IMR-90 (cell line): ENCODE results near the gene TMEM131. TPM values are rescaled to one million over a fixed set of nuclear protein-coding genes. Genes with fewer than 3 reads are reported as not detected.

Experiments
- ATAC-seq: fragments of 200-7000 bp; cut with Tn5 transposase; 2 replicates; pipeline ENCODE4 v1.9.1; 2020; ENCODE audit warnings: low read depth, mild to moderate bottlenecking, moderate library complexity
- BruUV-seq: library from RNA; stranded (reverse); fragments of 400-500 nt; replicated peaks from 2 replicates; lab custom pipeline; 2021; lab: Mats Ljungman, UMichigan
- CTCF ChIA-PET: fragments of 300-600 bp; formaldehyde crosslinking; extraction: SDS; loops from one replicate; lab custom pipeline; 2021; ENCODE audit warnings: antibody characterized with exemption; lab: Yijun Ruan, JAX
- POLR2A ChIA-PET: fragments of 300-600 bp; sonication (Branson Sonifier 250); formaldehyde crosslinking; loops from one replicate; lab custom pipeline; 2022; ENCODE audit warnings: antibody characterized with exemption; ENCODE audit not compliant: unreplicated experiment; lab: Charles Lee
- DNase-seq: peaks from one replicate; pipeline ENCODE4 v3.0.0; 2013
- H2AFZ ChIP-seq: replicated peaks from 2 replicates; pipeline ENCODE3; 2013; ENCODE audit warnings: low read length, mild to moderate bottlenecking; ENCODE audit not compliant: poor library complexity
- H2AK5ac ChIP-seq: 2 replicates; pipeline ENCODE4 v1.6.1; 2013; ENCODE audit warnings: low read depth, low read length, inconsistent platforms
- H2AK9ac ChIP-seq: replicated peaks from 2 replicates; pipeline ENCODE3; 2013; ENCODE audit warnings: mild to moderate bottlenecking, low read depth, low read length, moderate library complexity; ENCODE audit not compliant: poor library complexity
- H2BK120ac ChIP-seq: 2 replicates; pipeline ENCODE4 v1.6.1; 2013; ENCODE audit warnings: low read depth, low read length, inconsistent platforms
- H2BK15ac ChIP-seq: 3 replicates; pipeline ENCODE4 v1.6.1; 2013; ENCODE audit warnings: low read depth, low read length, inconsistent platforms
- H2BK20ac ChIP-seq: 2 replicates; pipeline ENCODE4 v1.6.1; 2013; ENCODE audit warnings: low read depth, mild to moderate bottlenecking, inconsistent platforms, low read length, moderate library complexity
- H2BK5ac ChIP-seq: 2 replicates; pipeline ENCODE4 v1.6.1; 2013; ENCODE audit warnings: mild to moderate bottlenecking, low read depth, low read length, inconsistent platforms; ENCODE audit not compliant: poor library complexity, severe bottlenecking
- H3K14ac ChIP-seq: replicated peaks from 2 replicates; pipeline ENCODE4 v1.6.1; 2013; ENCODE audit warnings: low read depth, low read length, inconsistent platforms
- H3K18ac ChIP-seq: 2 replicates; pipeline ENCODE4 v1.6.1; 2013; ENCODE audit warnings: low read depth, low read length, control low read depth
- H3K23ac ChIP-seq: 2 replicates; pipeline ENCODE4 v1.6.1; 2013; ENCODE audit warnings: low read depth, low read length, inconsistent platforms
- H3K27ac ChIP-seq: 2 replicates; pipeline ENCODE4 v1.5.1; 2013; ENCODE audit warnings: mild to moderate bottlenecking, control low read depth, low read length; ENCODE audit not compliant: insufficient read depth
- H3K27me3 ChIP-seq: 2 replicates; pipeline ENCODE4 v1.6.1; 2013; ENCODE audit warnings: low read length; ENCODE audit not compliant: control insufficient read depth, insufficient read depth
- H3K36me3 ChIP-seq: 2 replicates; pipeline ENCODE4 v1.6.1; 2013; ENCODE audit warnings: low read length, mixed read lengths; ENCODE audit not compliant: control insufficient read depth, insufficient read depth
- H3K4ac ChIP-seq: 2 replicates; pipeline ENCODE4 v1.6.1; 2013; ENCODE audit warnings: low read depth, low read length, inconsistent platforms
- H3K4me1 ChIP-seq: 2 replicates; pipeline ENCODE4 v1.6.1; 2013; ENCODE audit warnings: low read length, mixed read lengths; ENCODE audit not compliant: control insufficient read depth, insufficient read depth
- H3K4me2 ChIP-seq: 2 replicates; pipeline ENCODE4 v1.6.1; 2013; ENCODE audit warnings: low read depth, mild to moderate bottlenecking, control low read depth, low read length, moderate library complexity
- H3K4me3 ChIP-seq: 2 replicates; pipeline ENCODE4 v1.5.1; 2013; ENCODE audit warnings: low read depth, mild to moderate bottlenecking, control low read depth, low read length, moderate library complexity; ENCODE audit not compliant: insufficient read depth
- H3K56ac ChIP-seq: 2 replicates; pipeline ENCODE4 v1.6.1; 2013; ENCODE audit warnings: low read length, inconsistent platforms; ENCODE audit not compliant: insufficient read depth; ENCODE audit errors: extremely low read depth
- H3K79me1 ChIP-seq, 2 experiments: 2 replicates each; pipeline ENCODE4 v1.6.1; 2013; ENCODE audit warnings: low read length in 2 of 2, inconsistent platforms in 1 of 2, low read depth in 1 of 2
- H3K9ac ChIP-seq: 2 replicates; pipeline ENCODE4 v1.6.1; 2013; ENCODE audit warnings: low read depth, low read length, control low read depth
- H3K9me1 ChIP-seq: 2 replicates; pipeline ENCODE4 v1.6.1; 2013; ENCODE audit warnings: low read length, inconsistent platforms; ENCODE audit not compliant: insufficient read depth
- H3K9me3 ChIP-seq: 2 replicates; pipeline ENCODE4 v1.6.1; 2013; ENCODE audit warnings: low read length; ENCODE audit not compliant: control insufficient read depth, insufficient read depth
- H4K20me1 ChIP-seq: 2 replicates; pipeline ENCODE4 v1.6.1; 2013; ENCODE audit warnings: low read length, inconsistent platforms; ENCODE audit not compliant: insufficient read depth
- H4K5ac ChIP-seq: 2 replicates; pipeline ENCODE4 v1.6.1; 2013; ENCODE audit warnings: mild to moderate bottlenecking, low read depth, low read length, control low read depth
- H4K8ac ChIP-seq, 2 experiments: 2 replicates each; pipeline ENCODE4 v1.6.1; 2013; ENCODE audit warnings: low read depth in 2 of 2, low read length in 2 of 2, control low read depth in 1 of 2, inconsistent platforms in 1 of 2
- H4K91ac ChIP-seq: 2 replicates; pipeline ENCODE4 v1.6.1; 2013; ENCODE audit warnings: low read depth, low read length, inconsistent platforms; ENCODE audit not compliant: insufficient read depth
- CEBPB ChIP-seq: IDR thresholded peaks from 2 replicates; pipeline ENCODE4 v1.6.1; 2012; ENCODE audit warnings: low read depth, low read length, improper control_type of control experiment
- NFE2L2 ChIP-seq: fragments of 150-350 bp; IDR thresholded peaks from 2 replicates; pipeline ENCODE4 v1.6.1; 2016; ENCODE audit warnings: low read depth, mild to moderate bottlenecking, low read length
- RCOR1 ChIP-seq: IDR thresholded peaks from 2 replicates; pipeline ENCODE4 v1.6.1; 2012; ENCODE audit warnings: mild to moderate bottlenecking, low read length, improper control_type of control experiment; ENCODE audit not compliant: insufficient replicate concordance
- WGBS, 2 experiments: methylation state at CpG; one replicate each; pipeline versions ENCODE4 v1.1.5 to v1.1.7; 2013; ENCODE audit warnings: missing lambda C conversion rate in 2 of 2; ENCODE audit not compliant: insufficient read length in 1 of 2; ENCODE audit errors: extremely low coverage in 2 of 2; 5-methylcytosine and 5-hydroxymethylcytosine counted together
- dilution Hi-C: fragments of 300-500 bp; cut with HindIII; formaldehyde crosslinking; loops from one replicate; pipeline ENCODE4 v1.14.3; 2018; ENCODE audit warnings: low sequenced_read_pairs; ENCODE audit not compliant: unreplicated experiment
- in situ Hi-C: fragments of 300-500 bp; cut with MboI; formaldehyde crosslinking; loops from 3 replicates; pipeline ENCODE4 v1.14.3; 2019; ENCODE audit warnings: low sequenced_read_pairs, inconsistent platforms, mixed read lengths
- intact Hi-C: fragments of 100-400 bp; cut with micrococcal nuclease; formaldehyde crosslinking; loops from 2 replicates; pipeline ENCODE4 v1.10.0; 2022
- polyA plus RNA-seq, 3 experiments: library from polyadenylated mRNA; depleted of rRNA; stranded (reverse); fragments of >200 nt; gene quantifications; 2 replicates each; pipeline ENCODE4 v1.2.3, GENCODE V29; 2012; ENCODE audit warnings: low replicate concordance in 1 of 3
- total RNA-seq: library from RNA; depleted of rRNA; stranded (reverse); fragments of >200 nt; gene quantifications from 2 replicates; pipeline ENCODE4 v1.2.3, GENCODE V29; 2012

Gene TMEM131
- total and polyA plus RNA-seq, 2 of the 4 experiments (the other 2 are of a cell fraction): 13.3 to 14.0 TPM

- no peak overlapping the region for H4K8ac ChIP-seq
Measured at GRCh38 chr2:98027538-98027937, 31.8 kb upstream of the TMEM131 start.

More at GRCh38 chr2:98027538-98027937, 31.8 kb upstream of the TMEM131 start:
- Histone ChIP-seq H3K4me3 (no peak overlapping the region), H3K9me3 (no peaks in the 10 kb centered on the region), H3K56ac (no peak overlapping the region), H2BK120ac (peak overlapping the region; percentile 40; the same call in 1 of the 2 replicates), H3K27ac (no peak overlapping the region), H3K18ac (no peak overlapping the region), H3K36me3 (no peaks in the 10 kb centered on the region), H3K4ac (no peak overlapping the region), H2AFZ (no peak overlapping the region), H3K4me1 (no peaks in the 10 kb centered on the region), H3K23ac (no peak overlapping the region), H3K27me3 (peaks cover 2% of the 10 kb centered on the region; the same call in 1 of the 2 replicates), H2AK9ac (no peak overlapping the region), H3K14ac (no peak overlapping the region), H3K79me1 (no peaks in the 10 kb centered on the region), H4K5ac (no peak overlapping the region), H3K9ac (no peak overlapping the region), H3K4me2 (no peak overlapping the region), H3K9me1 (no peaks in the 10 kb centered on the region), H4K20me1 (no peaks in the 10 kb centered on the region), H2AK5ac (no peak overlapping the region), H2BK5ac (no peak overlapping the region), H2BK20ac (no peak overlapping the region), H4K91ac (no peak overlapping the region), H2BK15ac (no peak overlapping the region)
- TF ChIP-seq RCOR1 (no peak), CEBPB (no peak), NFE2L2 (no peak)
- CTCF ChIA-PET: no interaction called here
- DNase-seq (no peak), ATAC-seq (no peak)
- POLR2A ChIA-PET: no interaction called here
- in situ Hi-C loops: no loop called here
- intact Hi-C loops: no loop called here
- dilution Hi-C loops: no loop called here
- WGBS, 2 experiments: 44% methylated on average over 1 of the region's 3 CpGs; no CpG with 5 or more reads in 1 of the 2 experiments
- no TSS peak for BruUV-seq
